GM13976 (cell line): ENCODE data around the gene BICD1.
A peak's percentile ranks its signal among the peaks of the same experiment; 100 is the strongest.

ENCODE experiments used
- DNase-seq: peaks from one replicate; pipeline ENCODE4 v3.0.0; 2012; ENCODE audit warnings: low spot score
- CTCF ChIP-seq: IDR thresholded peaks from 2 replicates; pipeline ENCODE4 v1.5.1; 2012; ENCODE audit warnings: borderline replicate concordance, mild to moderate bottlenecking; ENCODE audit not compliant: insufficient read depth; ENCODE audit errors: extremely low read depth, missing control alignments, control extremely low read depth
- in situ Hi-C: fragments of 300-500 bp; cut with MboI; formaldehyde crosslinking; loops from one replicate; pipeline ENCODE4 v1.12.0; 2022; ENCODE audit warnings: low sequenced_read_pairs, mixed read lengths, inconsistent platforms; ENCODE audit not compliant: unreplicated experiment

BICD1 gene

GRCh38 chr12:32106517-32107358, at the start of gene BICD1:
BICD1 (plus strand) TSS chr12:32106847; CDS start chr12:32107332, 485 bp downstream.
- in situ Hi-C loops: no loop called here
- TF ChIP-seq CTCF: peak; percentile 54
- DNase-seq: peak; percentile 90

GRCh38 chr12:32061033-32061432, 45.6 kb upstream of the BICD1 start:
- DNase-seq: no peak
- TF ChIP-seq CTCF: no peak
- in situ Hi-C loops: loop anchor here (10.0 to 25.0 kb wide), 2 partner anchors 244 to 399 kb away; partner anchors contain the start of gene ETFBKMT

DNA sequence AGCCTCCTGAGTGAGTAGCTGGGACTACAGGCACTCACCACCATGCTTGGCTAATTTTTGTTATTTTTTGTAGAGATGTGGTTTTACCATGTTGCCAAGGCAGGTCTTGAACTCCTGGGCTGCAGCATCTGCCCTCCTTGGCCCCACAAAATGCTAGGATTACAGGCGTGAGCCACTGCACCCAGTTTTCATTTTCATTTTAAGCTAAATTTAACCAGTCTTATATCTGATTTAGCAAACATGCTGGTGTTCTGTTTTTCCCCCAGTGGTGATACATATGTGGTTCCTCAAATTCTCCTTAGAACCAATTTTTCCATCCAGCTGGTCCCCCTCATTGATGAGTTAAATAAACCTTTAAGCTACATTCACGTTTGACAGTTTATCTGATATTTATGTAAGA, 43.8 kb upstream of the BICD1 start:
- in situ Hi-C loops: loop anchor here (10.0 to 25.0 kb wide), 2 partner anchors 242 to 401 kb away; partner anchors contain the start of gene ETFBKMT
- no peak for TF ChIP-seq CTCF
- DNase-seq: no peak

DNA sequence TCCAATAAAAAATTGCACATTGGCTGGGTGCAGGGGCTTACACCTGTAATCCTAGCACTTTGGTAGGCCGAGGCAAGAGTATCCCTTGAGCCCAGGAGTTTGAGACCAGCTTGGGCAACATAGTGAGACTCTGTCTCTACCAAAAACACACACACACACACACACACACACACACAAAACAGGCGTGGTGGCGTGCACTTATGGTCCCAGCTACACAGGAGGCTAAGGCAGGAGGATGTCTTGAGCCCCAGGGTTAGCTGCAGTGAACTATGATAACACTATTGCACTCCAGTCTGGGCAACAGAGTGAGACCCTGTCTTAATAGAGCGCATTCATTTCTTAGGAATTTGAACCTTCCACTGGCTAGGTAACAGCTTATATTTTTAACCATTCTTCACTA, 42.9 kb upstream of the BICD1 start:
- no peak for TF ChIP-seq CTCF
- in situ Hi-C loops: loop anchor here (10.0 to 25.0 kb wide), 2 partner anchors 241 to 401 kb away; partner anchors contain the start of gene ETFBKMT
- no peak for DNase-seq

DNA sequence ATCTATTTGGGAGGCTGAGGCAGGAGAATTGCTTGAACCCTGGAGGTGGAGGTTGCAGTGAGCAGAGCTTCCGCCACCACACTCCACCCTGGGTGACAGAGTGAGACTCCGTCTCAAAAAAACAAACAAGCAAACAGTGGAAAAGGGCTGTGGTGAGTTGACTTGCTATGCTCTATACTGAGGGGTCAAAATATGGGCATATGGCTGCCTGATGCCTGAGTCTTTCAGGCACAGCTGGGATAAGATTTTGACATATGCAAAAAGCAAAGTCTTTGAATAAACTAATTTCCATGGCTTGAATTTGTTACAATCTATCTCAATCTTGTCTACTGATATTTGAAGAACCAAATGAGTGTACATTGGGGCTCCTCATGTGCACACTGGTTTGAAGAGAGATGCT, 40.4 kb upstream of the BICD1 start:
- in situ Hi-C loops: loop anchor here (10.0 to 25.0 kb wide), 2 partner anchors 239 to 404 kb away; partner anchors contain the start of gene ETFBKMT
- DNase-seq: no peak
- no peak for TF ChIP-seq CTCF

DNA sequence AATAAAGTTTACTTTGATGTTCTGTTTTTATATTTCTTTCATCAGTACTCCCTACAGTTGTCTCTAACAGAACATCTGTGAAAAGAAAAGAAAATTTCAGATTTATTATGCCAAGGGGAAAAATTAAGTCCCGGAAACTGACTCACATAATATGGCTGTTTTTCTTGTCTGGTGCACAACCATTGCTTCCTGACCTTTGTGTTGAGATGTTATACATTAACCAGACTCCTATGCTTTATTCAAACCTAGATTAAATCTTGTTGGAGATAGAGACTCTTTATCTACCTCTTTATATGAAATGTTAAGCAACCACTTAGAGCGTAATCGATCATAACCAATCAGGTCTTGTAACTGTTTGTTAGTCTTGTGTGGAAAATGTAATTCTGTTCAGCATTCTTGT, 37.6 kb upstream of the BICD1 start:
- in situ Hi-C loops: loop anchor here (10.0 to 25.0 kb wide), 2 partner anchors 236 to 407 kb away; partner anchors contain the start of gene ETFBKMT
- DNase-seq: no peak
- TF ChIP-seq CTCF: no peak
